K562 (cell line): Measurements from ENCODE around the gene IL23R.

Source experiments
- MTF1 ChIP-seq: fragments of 250-450 bp; sonication (Bioruptor Pico); IDR thresholded peaks from 2 replicates; pipeline ENCODE4 v1.9.0; 2021; ENCODE audit warnings: moderate library complexity, mild to moderate bottlenecking, inconsistent platforms, borderline replicate concordance
- PHTF2 ChIP-seq: fragments of 250-450 bp; sonication (Bioruptor Pico); IDR thresholded peaks from 2 replicates; pipeline ENCODE4 v1.5.0; 2021; ENCODE audit warnings: mild to moderate bottlenecking
- ZNF561 ChIP-seq: fragments of 450-650 bp; formaldehyde crosslinking; conservative IDR thresholded peaks from 2 replicates; pipeline ENCODE4 v1.4.0; 2020; ENCODE audit warnings: mild to moderate bottlenecking, moderate library complexity
- TF ChIP-seq, protein P1 (sequence below): sonication (generic); formaldehyde crosslinking; IDR thresholded peaks from 2 replicates; pipeline ENCODE4 v1.8.0; 2022; ENCODE audit warnings: mild to moderate bottlenecking, low read depth, missing genetic modification reagents
- TF ChIP-seq, protein P2 (sequence below): fragments of 450-650 bp; formaldehyde crosslinking; IDR thresholded peaks from 2 replicates; pipeline ENCODE4 v1.4.0; 2020; ENCODE audit warnings: mild to moderate bottlenecking, moderate library complexity
- TF ChIP-seq, protein P3 (sequence below): fragments of 250-450 bp; sonication (Bioruptor Pico); IDR thresholded peaks from 2 replicates; pipeline ENCODE4 v1.4.0; 2020; ENCODE audit warnings: mild to moderate bottlenecking
- TF ChIP-seq, protein P4 (sequence below), 2 experiments: IDR thresholded peaks in 1 of 2; conservative IDR thresholded peaks in 1 of 2; 2 replicates each; pipeline ENCODE4 v1.6.1; 2016; ENCODE audit warnings: low read depth in 2 of 2, mild to moderate bottlenecking in 1 of 2, missing compliant biosample characterization in 1 of 2, missing genetic modification characterization in 1 of 2, moderate library complexity in 1 of 2
- TF ChIP-seq, protein P5 (sequence below): sonication (generic); formaldehyde crosslinking; IDR thresholded peaks from 2 replicates; pipeline ENCODE4 v1.4.0; 2020; ENCODE audit warnings: mild to moderate bottlenecking, missing genetic modification reagents

DNA sequence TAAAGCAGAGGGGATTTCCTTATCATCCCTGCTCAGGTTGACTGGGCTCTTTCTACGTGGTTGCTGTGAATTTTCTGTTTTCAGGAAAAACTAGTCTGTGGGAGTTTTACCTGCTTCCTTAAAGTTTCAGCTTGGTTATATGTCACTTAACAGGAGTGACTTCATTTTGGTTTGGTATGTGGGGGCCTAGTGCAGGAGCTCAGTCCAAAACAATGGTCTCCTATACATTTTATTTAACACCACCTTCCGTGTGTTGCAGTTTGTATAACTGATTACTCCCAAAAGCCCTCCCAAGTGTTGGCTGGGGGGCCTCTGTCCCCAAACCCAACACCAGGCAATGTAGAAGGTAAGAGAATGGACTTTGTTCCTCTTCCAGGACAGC lies 5.3 kb downstream of the IL23R start:
- TF ChIP-seq, protein P1, sequence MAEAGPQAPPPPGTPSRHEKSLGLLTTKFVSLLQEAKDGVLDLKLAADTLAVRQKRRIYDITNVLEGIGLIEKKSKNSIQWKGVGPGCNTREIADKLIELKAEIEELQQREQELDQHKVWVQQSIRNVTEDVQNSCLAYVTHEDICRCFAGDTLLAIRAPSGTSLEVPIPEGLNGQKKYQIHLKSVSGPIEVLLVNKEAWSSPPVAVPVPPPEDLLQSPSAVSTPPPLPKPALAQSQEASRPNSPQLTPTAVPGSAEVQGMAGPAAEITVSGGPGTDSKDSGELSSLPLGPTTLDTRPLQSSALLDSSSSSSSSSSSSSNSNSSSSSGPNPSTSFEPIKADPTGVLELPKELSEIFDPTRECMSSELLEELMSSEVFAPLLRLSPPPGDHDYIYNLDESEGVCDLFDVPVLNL (CRISPR knock-in tag), result no peak
- no peak for TF ChIP-seq MTF1 (CRISPR knock-in tag)
- TF ChIP-seq, protein P2, sequence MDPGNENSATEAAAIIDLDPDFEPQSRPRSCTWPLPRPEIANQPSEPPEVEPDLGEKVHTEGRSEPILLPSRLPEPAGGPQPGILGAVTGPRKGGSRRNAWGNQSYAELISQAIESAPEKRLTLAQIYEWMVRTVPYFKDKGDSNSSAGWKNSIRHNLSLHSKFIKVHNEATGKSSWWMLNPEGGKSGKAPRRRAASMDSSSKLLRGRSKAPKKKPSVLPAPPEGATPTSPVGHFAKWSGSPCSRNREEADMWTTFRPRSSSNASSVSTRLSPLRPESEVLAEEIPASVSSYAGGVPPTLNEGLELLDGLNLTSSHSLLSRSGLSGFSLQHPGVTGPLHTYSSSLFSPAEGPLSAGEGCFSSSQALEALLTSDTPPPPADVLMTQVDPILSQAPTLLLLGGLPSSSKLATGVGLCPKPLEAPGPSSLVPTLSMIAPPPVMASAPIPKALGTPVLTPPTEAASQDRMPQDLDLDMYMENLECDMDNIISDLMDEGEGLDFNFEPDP (CRISPR knock-in tag), result no peak
- TF ChIP-seq, protein P3, sequence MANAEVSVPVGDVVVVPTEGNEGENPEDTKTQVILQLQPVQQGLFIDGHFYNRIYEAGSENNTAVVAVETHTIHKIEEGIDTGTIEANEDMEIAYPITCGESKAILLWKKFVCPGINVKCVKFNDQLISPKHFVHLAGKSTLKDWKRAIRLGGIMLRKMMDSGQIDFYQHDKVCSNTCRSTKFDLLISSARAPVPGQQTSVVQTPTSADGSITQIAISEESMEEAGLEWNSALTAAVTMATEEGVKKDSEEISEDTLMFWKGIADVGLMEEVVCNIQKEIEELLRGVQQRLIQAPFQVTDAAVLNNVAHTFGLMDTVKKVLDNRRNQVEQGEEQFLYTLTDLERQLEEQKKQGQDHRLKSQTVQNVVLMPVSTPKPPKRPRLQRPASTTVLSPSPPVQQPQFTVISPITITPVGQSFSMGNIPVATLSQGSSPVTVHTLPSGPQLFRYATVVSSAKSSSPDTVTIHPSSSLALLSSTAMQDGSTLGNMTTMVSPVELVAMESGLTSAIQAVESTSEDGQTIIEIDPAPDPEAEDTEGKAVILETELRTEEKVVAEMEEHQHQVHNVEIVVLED (CRISPR knock-in tag), result no peak
- TF ChIP-seq ZNF561 (CRISPR knock-in tag), result no peak
- TF ChIP-seq PHTF2, result no peak
- TF ChIP-seq, protein P4, sequence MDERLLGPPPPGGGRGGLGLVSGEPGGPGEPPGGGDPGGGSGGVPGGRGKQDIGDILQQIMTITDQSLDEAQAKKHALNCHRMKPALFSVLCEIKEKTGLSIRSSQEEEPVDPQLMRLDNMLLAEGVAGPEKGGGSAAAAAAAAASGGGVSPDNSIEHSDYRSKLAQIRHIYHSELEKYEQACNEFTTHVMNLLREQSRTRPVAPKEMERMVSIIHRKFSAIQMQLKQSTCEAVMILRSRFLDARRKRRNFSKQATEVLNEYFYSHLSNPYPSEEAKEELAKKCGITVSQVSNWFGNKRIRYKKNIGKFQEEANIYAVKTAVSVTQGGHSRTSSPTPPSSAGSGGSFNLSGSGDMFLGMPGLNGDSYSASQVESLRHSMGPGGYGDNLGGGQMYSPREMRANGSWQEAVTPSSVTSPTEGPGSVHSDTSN (CRISPR knock-in tag; IDR thresholded peaks at IDR 0.05; ENCODE audit: low read depth), result no peak
- TF ChIP-seq, protein P4 (tag; conservative IDR thresholded peaks at IDR 0.05; ENCODE audit: low read depth), result no peak
- TF ChIP-seq, protein P5, sequence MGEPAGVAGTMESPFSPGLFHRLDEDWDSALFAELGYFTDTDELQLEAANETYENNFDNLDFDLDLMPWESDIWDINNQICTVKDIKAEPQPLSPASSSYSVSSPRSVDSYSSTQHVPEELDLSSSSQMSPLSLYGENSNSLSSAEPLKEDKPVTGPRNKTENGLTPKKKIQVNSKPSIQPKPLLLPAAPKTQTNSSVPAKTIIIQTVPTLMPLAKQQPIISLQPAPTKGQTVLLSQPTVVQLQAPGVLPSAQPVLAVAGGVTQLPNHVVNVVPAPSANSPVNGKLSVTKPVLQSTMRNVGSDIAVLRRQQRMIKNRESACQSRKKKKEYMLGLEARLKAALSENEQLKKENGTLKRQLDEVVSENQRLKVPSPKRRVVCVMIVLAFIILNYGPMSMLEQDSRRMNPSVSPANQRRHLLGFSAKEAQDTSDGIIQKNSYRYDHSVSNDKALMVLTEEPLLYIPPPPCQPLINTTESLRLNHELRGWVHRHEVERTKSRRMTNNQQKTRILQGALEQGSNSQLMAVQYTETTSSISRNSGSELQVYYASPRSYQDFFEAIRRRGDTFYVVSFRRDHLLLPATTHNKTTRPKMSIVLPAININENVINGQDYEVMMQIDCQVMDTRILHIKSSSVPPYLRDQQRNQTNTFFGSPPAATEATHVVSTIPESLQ (CRISPR knock-in tag), result no peak
